HepG2 (cell line): ENCODE results near the gene MLN. TPM values are rescaled to one million over a fixed set of nuclear protein-coding genes. Genes with fewer than 3 reads are reported as not detected.

ENCODE experiments used
- CEBPG ChIP-seq: IDR thresholded peaks from 2 replicates; pipeline ENCODE4 v1.6.1; 2016
- GMEB2 ChIP-seq: IDR thresholded peaks from 2 replicates; pipeline ENCODE4 v1.6.1; 2016; ENCODE audit warnings: missing biosample characterization, missing genetic modification reagents, low read depth
- JDP2 ChIP-seq: sonication (generic); formaldehyde crosslinking; IDR thresholded peaks from 2 replicates; pipeline ENCODE4 v1.8.1; 2022; ENCODE audit warnings: missing genetic modification reagents, borderline replicate concordance
- KLF16 ChIP-seq, 2 experiments: sonication (generic) in 1 of 2; formaldehyde crosslinking in 1 of 2; IDR thresholded peaks; 2 replicates each; pipeline versions ENCODE4 v1.6.1 to v1.8.0; 2016 to 2023; ENCODE audit warnings: missing genetic modification reagents in 2 of 2, missing compliant biosample characterization in 1 of 2
- MAFF ChIP-seq: IDR thresholded peaks from 2 replicates; pipeline ENCODE4 v1.6.1; 2011; ENCODE audit warnings: low read depth, low read length, improper control_type of control experiment
- NCOR1 ChIP-seq: fragments of 200-600 bp; sonication (generic); IDR thresholded peaks from 2 replicates; pipeline ENCODE4 v1.7.0; 2017; ENCODE audit warnings: antibody characterized with exemption, low read length, borderline replicate concordance
- NFYB ChIP-seq: sonication (generic); formaldehyde crosslinking; IDR thresholded peaks from 2 replicates; pipeline ENCODE4 v1.4.0; 2020; ENCODE audit warnings: missing genetic modification reagents
- REPIN1 ChIP-seq: sonication (generic); formaldehyde crosslinking; IDR thresholded peaks from 2 replicates; pipeline ENCODE4 v1.8.0; 2022; ENCODE audit warnings: missing genetic modification reagents, low read depth, mild to moderate bottlenecking, borderline replicate concordance
- ZBED4 ChIP-seq: sonication (generic); formaldehyde crosslinking; IDR thresholded peaks from 2 replicates; pipeline ENCODE4 v1.4.0; 2020; ENCODE audit warnings: missing genetic modification reagents, borderline replicate concordance
- ZBTB33 ChIP-seq: sonication (generic); formaldehyde crosslinking; IDR thresholded peaks from 2 replicates; pipeline ENCODE4 v1.4.0; 2020; ENCODE audit warnings: missing genetic modification reagents
- ZBTB44 ChIP-seq: sonication (generic); formaldehyde crosslinking; IDR thresholded peaks from 2 replicates; pipeline ENCODE4 v1.4.0; 2020; ENCODE audit warnings: missing genetic modification reagents
- ZNF24 ChIP-seq: fragments of 450-650 bp; IDR thresholded peaks from 2 replicates; pipeline ENCODE4 v1.6.1; 2017; ENCODE audit warnings: antibody characterized with exemption, mild to moderate bottlenecking
- ZNF382 ChIP-seq: sonication (generic); formaldehyde crosslinking; IDR thresholded peaks from 2 replicates; pipeline ENCODE4 v1.5.0; 2020; ENCODE audit warnings: missing genetic modification reagents, mild to moderate bottlenecking, borderline replicate concordance
- ZNF547 ChIP-seq: sonication (generic); formaldehyde crosslinking; IDR thresholded peaks from 2 replicates; pipeline ENCODE4 v1.5.1; 2020; ENCODE audit warnings: mild to moderate bottlenecking, missing genetic modification reagents
- ZNF879 ChIP-seq: sonication (generic); formaldehyde crosslinking; IDR thresholded peaks from 2 replicates; pipeline ENCODE4 v1.8.1; 2023; ENCODE audit warnings: missing genetic modification reagents
- polyA plus RNA-seq, 8 experiments: library from polyadenylated mRNA; depleted of rRNA in 3 of 8; stranded (reverse) in 7 of 8; unstranded in 1 of 8; fragments of >200 nt; fragmentation: Illumina TruSeq in 4 of 8; extraction: Trizol in 4 of 8; gene quantifications; 2 replicates each; pipeline versions ENCODE4 v1.2.1 to v1.2.3, GENCODE V29; 2011 to 2016; ENCODE audit warnings: low read depth in 4 of 8, missing spikeins in 1 of 8, mixed read lengths in 1 of 8; ENCODE audit not compliant: insufficient read depth in 1 of 8
- total RNA-seq, 5 experiments: library from RNA; depleted of rRNA; stranded (reverse); fragments of >200 nt; fragmentation: Illumina TruSeq; extraction: Trizol; gene quantifications; 2 replicates each; pipeline ENCODE4 v1.2.3, GENCODE V29; 2016; ENCODE audit warnings: low read depth in 1 of 5

The MLN gene
- total and polyA plus RNA-seq, 2 of the 13 experiments (the other 11 are each of a cell fraction or from before 2014, with no cell fraction given), result not detected

- TF ChIP-seq ZBED4 (CRISPR knock-in tag), result peak; percentile 87; the same call in 1 of the 2 replicates
- TF ChIP-seq ZBTB33, result peak; percentile 30; the same call in 1 of the 2 replicates
- TF ChIP-seq ZNF879 (CRISPR knock-in tag), result no peak
- TF ChIP-seq JDP2 (CRISPR knock-in tag), result no peak
- TF ChIP-seq NFYB, result peak; percentile 66
- TF ChIP-seq ZNF24, result no peak
- 0 out of 2 replicates have a peak, but pooled peaks have one; percentile 2 for TF ChIP-seq ZNF547 (CRISPR knock-in tag)
- TF ChIP-seq REPIN1, result peak; percentile 56
- peak; percentile 78; the same call in 1 of the 2 replicates for TF ChIP-seq NCOR1
- peak; percentile 58 for TF ChIP-seq CEBPG (CRISPR knock-in tag)
- peak; percentile 100 for TF ChIP-seq MAFF
- TF ChIP-seq ZNF382 (CRISPR knock-in tag), result no peak
- no peak for TF ChIP-seq ZBTB44 (CRISPR knock-in tag)
- TF ChIP-seq KLF16 (CRISPR knock-in tag; IDR thresholded peaks at IDR 0.05), result peak in 1 of 2 experiments; percentile 75; a peak in 2 of 4 replicates
- TF ChIP-seq GMEB2, result no peak
Observed at GRCh38 chr6:33840048-33840926, 36.5 kb upstream of the MLN start (continued).
